H1 (cell line): ENCODE results near the gene GRXCR1. TPM values are rescaled to one million over a fixed set of nuclear protein-coding genes. Genes with fewer than 3 reads are reported as not detected.

Experiments used
- CTCF ChIA-PET: fragments of 300-600 bp; sonication (Branson Sonifier 250); formaldehyde crosslinking; loops from one replicate; lab custom pipeline; 2021; ENCODE audit not compliant: partially characterized antibody; lab: Charles Lee
- POLR2A ChIA-PET: fragments of 300-600 bp; sonication (Branson Sonifier 250); formaldehyde crosslinking; loops from one replicate; lab custom pipeline; 2021; ENCODE audit warnings: inconsistent platforms; ENCODE audit not compliant: partially characterized antibody; lab: Charles Lee
- DNase-seq, 2 experiments: peaks; one replicate each; pipeline versions ENCODE4 v3.0.0 to v3.0.0-alpha.2; 2010 to 2022; ENCODE audit warnings: low spot score in 2 of 2, low read depth in 1 of 2, mixed read lengths in 1 of 2
- FAIRE-seq: peaks from 2 replicates; lab custom pipeline; 2011; peaks lifted over from hg19 to GRCh38; lab: Jason Lieb, UNC
- H2AFZ ChIP-seq: 2 replicates; pipeline ENCODE4 v1.8.1; 2012; ENCODE audit warnings: low read length, inconsistent platforms
- H2AK5ac ChIP-seq: 2 replicates; pipeline ENCODE4 v1.6.1; 2013; ENCODE audit warnings: low read depth, low read length
- H2BK120ac ChIP-seq: replicated peaks from 2 replicates; pipeline ENCODE3; 2013; ENCODE audit warnings: low read depth, low read length, inconsistent platforms
- H2BK12ac ChIP-seq: 2 replicates; pipeline ENCODE4 v1.6.1; 2013; ENCODE audit warnings: low read depth, low read length
- H2BK15ac ChIP-seq: 2 replicates; pipeline ENCODE4 v1.6.1; 2013; ENCODE audit warnings: low read length
- H2BK20ac ChIP-seq: 2 replicates; pipeline ENCODE4 v1.6.1; 2013; ENCODE audit warnings: low read length
- H2BK5ac ChIP-seq: 2 replicates; pipeline ENCODE4 v1.6.1; 2013; ENCODE audit warnings: low read depth, low read length
- H3K14ac ChIP-seq: 2 replicates; pipeline ENCODE4 v1.6.1; 2013; ENCODE audit warnings: inconsistent platforms; ENCODE audit not compliant: insufficient read length
- H3K18ac ChIP-seq: 2 replicates; pipeline ENCODE4 v1.6.1; 2013; ENCODE audit warnings: low read length; ENCODE audit errors: extremely low read depth
- H3K23ac ChIP-seq: 2 replicates; pipeline ENCODE4 v1.6.1; 2013; ENCODE audit warnings: inconsistent platforms; ENCODE audit not compliant: insufficient read length
- H3K23me2 ChIP-seq: 2 replicates; pipeline ENCODE4 v1.6.1; 2013; ENCODE audit warnings: low read depth, low read length
- H3K27ac ChIP-seq: 2 replicates; pipeline ENCODE4 v1.6.1; 2011; ENCODE audit warnings: low read depth, low read length, inconsistent platforms
- H3K27me3 ChIP-seq, 4 experiments: replicated peaks in 1 of 4; 1 replicate in 1 of 4; 2 replicates in 3 of 4; pipeline versions ENCODE4 v1.6.1 to v1.8.1; 2011 to 2013; ENCODE audit warnings: low read length in 3 of 4, mild to moderate bottlenecking in 3 of 4, inconsistent platforms in 2 of 4, mixed read lengths in 2 of 4, moderate library complexity in 1 of 4; ENCODE audit not compliant: control insufficient read depth in 3 of 4, insufficient read depth in 3 of 4; ENCODE audit errors: extremely low read depth in 1 of 4
- H3K36me3 ChIP-seq, 4 experiments: 2 replicates each; pipeline versions ENCODE4 v1.6.1 to v1.8.1; 2011 to 2013; ENCODE audit warnings: mild to moderate bottlenecking in 4 of 4, low read length in 3 of 4, moderate library complexity in 2 of 4, control low read depth in 1 of 4, inconsistent platforms in 1 of 4; ENCODE audit not compliant: insufficient read depth in 4 of 4, control insufficient read depth in 2 of 4
- H3K4ac ChIP-seq: replicated peaks from 2 replicates; pipeline ENCODE3; 2013; ENCODE audit warnings: low read length, low read depth, mixed read lengths, inconsistent platforms; ENCODE audit not compliant: insufficient read length
- H3K4me1 ChIP-seq, 4 experiments: replicated peaks in 1 of 4; 1 replicate in 1 of 4; 2 replicates in 3 of 4; pipeline versions ENCODE4 v1.6.1 to v1.8.1; 2011 to 2013; ENCODE audit warnings: low read length in 3 of 4, inconsistent platforms in 2 of 4, mixed read lengths in 1 of 4; ENCODE audit not compliant: insufficient read depth in 4 of 4, control insufficient read depth in 3 of 4
- H3K4me2 ChIP-seq, 2 experiments: 2 replicates each; pipeline versions ENCODE4 v1.6.1 to v1.8.1; 2011 to 2013; ENCODE audit warnings: low read depth in 2 of 2, low read length in 2 of 2, control low read depth in 1 of 2, inconsistent platforms in 1 of 2, mild to moderate bottlenecking in 1 of 2; ENCODE audit not compliant: insufficient read depth in 1 of 2
- H3K4me3 ChIP-seq, 4 experiments: fragments of 200-600, 300-600 bp in 1 of 4; sonication (generic), shearing (Covaris generic), sonication (Bioruptor Twin) in 1 of 4; 2 replicates each; pipeline versions ENCODE4 v1.5.1 to v1.8.1; 2011 to 2016; ENCODE audit warnings: low read length in 4 of 4, low read depth in 3 of 4, control low read depth in 2 of 4, inconsistent platforms in 2 of 4, mild to moderate bottlenecking in 2 of 4, mixed read lengths in 1 of 4, moderate library complexity in 1 of 4; ENCODE audit not compliant: insufficient read depth in 2 of 4; ENCODE audit errors: extremely low read depth in 1 of 4
- H3K56ac ChIP-seq: replicated peaks from 2 replicates; pipeline ENCODE3; 2013; ENCODE audit warnings: low read depth, mild to moderate bottlenecking, mixed read lengths, low read length, inconsistent platforms; ENCODE audit not compliant: insufficient read length
- H3K79me1 ChIP-seq: 2 replicates; pipeline ENCODE4 v1.6.1; 2013; ENCODE audit warnings: low read depth, low read length, control low read depth
- H3K79me2 ChIP-seq, 2 experiments: 2 replicates each; pipeline versions ENCODE4 v1.6.1 to v1.8.1; 2012 to 2013; ENCODE audit warnings: low read length in 2 of 2, mild to moderate bottlenecking in 2 of 2, inconsistent platforms in 1 of 2; ENCODE audit not compliant: insufficient read depth in 2 of 2, control insufficient read depth in 1 of 2
- H3K9ac ChIP-seq, 4 experiments: replicated peaks in 1 of 4; 1 replicate in 1 of 4; 2 replicates in 3 of 4; pipeline versions ENCODE4 v1.6.1 to v1.8.1; 2011 to 2013; ENCODE audit warnings: low read depth in 3 of 4, low read length in 3 of 4, control low read depth in 2 of 4, mild to moderate bottlenecking in 2 of 4, moderate library complexity in 2 of 4, inconsistent platforms in 1 of 4; ENCODE audit errors: extremely low read depth in 1 of 4
- H3K9me3 ChIP-seq, 2 experiments: 2 replicates each; pipeline versions ENCODE4 v1.6.1 to v1.8.1; 2012 to 2013; ENCODE audit warnings: mild to moderate bottlenecking in 2 of 2, moderate library complexity in 2 of 2, control low read depth in 1 of 2, inconsistent platforms in 1 of 2, low read depth in 1 of 2, low read length in 1 of 2, mixed read lengths in 1 of 2; ENCODE audit not compliant: insufficient read depth in 2 of 2
- H4K20me1 ChIP-seq, 2 experiments: replicated peaks in 1 of 2; 2 replicates each; pipeline versions ENCODE3 to v1.8.1; 2011 to 2013; ENCODE audit warnings: inconsistent platforms in 2 of 2, low read length in 2 of 2, mild to moderate bottlenecking in 1 of 2; ENCODE audit not compliant: insufficient read depth in 2 of 2, control insufficient read depth in 1 of 2
- H4K5ac ChIP-seq: 2 replicates; pipeline ENCODE4 v1.6.1; 2013; ENCODE audit warnings: low read length, low read depth, mixed read lengths, inconsistent platforms; ENCODE audit not compliant: insufficient read length
- H4K8ac ChIP-seq: 2 replicates; pipeline ENCODE4 v1.8.0; 2013; ENCODE audit warnings: mild to moderate bottlenecking, moderate library complexity, low read length, inconsistent platforms; ENCODE audit not compliant: insufficient read depth; ENCODE audit errors: extremely low read depth
- H4K91ac ChIP-seq: replicated peaks from 2 replicates; pipeline ENCODE3; 2013; ENCODE audit warnings: low read length, mixed read lengths, inconsistent platforms; ENCODE audit not compliant: insufficient read length
- CTCF ChIP-seq, 3 experiments: IDR thresholded peaks; 1 replicate in 2 of 3; 2 replicates in 1 of 3; pipeline versions ENCODE4 v1.5.1 to v1.6.1; 2011; ENCODE audit warnings: low read length in 3 of 3, mild to moderate bottlenecking in 3 of 3, inconsistent platforms in 2 of 3, low read depth in 1 of 3, moderate library complexity in 1 of 3; ENCODE audit not compliant: insufficient read depth in 1 of 3; ENCODE audit errors: control extremely low read depth in 1 of 3
- RAD21 ChIP-seq, 2 experiments: IDR thresholded peaks in 1 of 2; conservative IDR thresholded peaks in 1 of 2; 2 replicates each; pipeline ENCODE4 v1.6.1; 2011; ENCODE audit warnings: low read depth in 2 of 2, low read length in 2 of 2, improper control_type of control experiment in 1 of 2, inconsistent platforms in 1 of 2, mild to moderate bottlenecking in 1 of 2, moderate library complexity in 1 of 2
- SIRT6 ChIP-seq: IDR thresholded peaks from one replicate; pipeline ENCODE4 v1.7.1; 2012; ENCODE audit warnings: low read length, inconsistent platforms
- WGBS, 2 experiments: shearing (Covaris generic) in 1 of 2; methylation state at CpG; one replicate each; pipeline versions ENCODE4 v1.1.6 to v1.1.7; 2013 to 2015; ENCODE audit warnings: low lambda C conversion rate in 2 of 2, mixed read lengths in 2 of 2, inconsistent platforms in 1 of 2, low coverage in 1 of 2, missing lambda C conversion rate in 1 of 2; ENCODE audit not compliant: insufficient replicate concordance in 2 of 2, insufficient coverage in 1 of 2, insufficient read length in 1 of 2; ENCODE audit errors: extremely low coverage in 1 of 2, missing lambda C conversion rate in 1 of 2; 5-methylcytosine and 5-hydroxymethylcytosine counted together
- polyA plus RNA-seq, 7 experiments: library from polyadenylated mRNA; depleted of rRNA in 3 of 7; stranded (reverse) in 5 of 7; unstranded in 2 of 7; fragments of >200 nt in 5 of 7; fragments of 200-250 nt in 2 of 7; gene quantifications; 1 replicate in 5 of 7; 2 replicates in 1 of 7; 4 replicates in 1 of 7; pipeline versions ENCODE4 v1.2.1 to v1.2.3, GENCODE V29; 2011 to 2013; ENCODE audit warnings: missing spikeins in 2 of 7, mixed read lengths in 2 of 7
- total RNA-seq: library from RNA; stranded (reverse); fragmentation: NEBNext Ultra II Directional; extraction: Animal tissue kit (Norgen Biotek cat#: 25700); gene quantifications from 2 replicates; pipeline ENCODE4 v1.2.1, GENCODE V29; 2021

GRXCR1 gene
- total and polyA plus RNA-seq, 2 of the 8 experiments (the other 6 are each of a cell fraction or from before 2014, with no cell fraction given), result not detected

- H2AK5ac ChIP-seq, result no peak overlapping the region
- no peak overlapping the region for H3K4me3 ChIP-seq
These were observed 72.8 kb downstream of the GRXCR1 start for GRCh38 chr4:42965326-42965725.

More at GRCh38 chr4:42965326-42965725, 72.8 kb downstream of the GRXCR1 start:
- TF ChIP-seq SIRT6 (no peak), RAD21 (IDR thresholded peaks at IDR 0.05 in 1 of 2, conservative IDR thresholded peaks at IDR 0.05 in 1 of 2; ENCODE audit: low read depth in 2 of 2, low read length in 2 of 2) (peak; percentile 49 to 56), CTCF (IDR thresholded peaks at IDR 0.05; ENCODE audit: control extremely low read depth in 1 of 3, insufficient read depth in 1 of 3, low read depth in 1 of 3, low read length in 3 of 3) (peak in 2 of 3 experiments; percentile 14 to 34; a peak in 2 of 4 replicates)
- Histone ChIP-seq H3K36me3 (no peaks in the 10 kb centered on the region), H2AFZ (no peak overlapping the region), H2BK20ac (no peak overlapping the region), H3K18ac (no peak overlapping the region), H3K79me1 (no peaks in the 10 kb centered on the region), H3K4me1 (no peaks in the 10 kb centered on the region), H3K56ac (no peak overlapping the region), H3K27me3 (no peaks in the 10 kb centered on the region), H2BK5ac (no peak overlapping the region), H4K8ac (no peak overlapping the region), H3K4me2 (no peak overlapping the region), H4K20me1 (no peaks in the 10 kb centered on the region), H4K5ac (no peak overlapping the region), H3K14ac (no peak overlapping the region), H3K23me2 (no peaks in the 10 kb centered on the region), H3K4ac (no peak overlapping the region), H2BK120ac (no peak overlapping the region), H3K23ac (no peak overlapping the region), H2BK15ac (no peak overlapping the region), H3K9ac (no peak overlapping the region), H2BK12ac (no peak overlapping the region), H4K91ac (no peak overlapping the region), H3K27ac (no peak overlapping the region), H3K9me3 (peaks cover 5 to 8% of the 10 kb centered on the region in 2 experiments; a peak in 3 of 4 replicates), H3K79me2 (no peaks in the 10 kb centered on the region)
- WGBS, 2 experiments, result 78 to 100% methylated on average over 1 to 2 of the region's 2 CpGs
- POLR2A ChIA-PET, result no interaction called here
- FAIRE-seq (no peak), DNase-seq (no peak)
- CTCF ChIA-PET, result interaction anchor here (0.6 to 1.0 kb wide), 2 partner anchors 87 to 397 kb away, joined by 3 read pairs; no protein-coding TSS in a partner anchor
